Stimulated activated CD8-positive, alpha-beta memory T cell treated with anti-CD3 and anti-CD28 coated beads, Interleukin-12 subunit alpha, Interleukin-12 subunit beta, amount 100 ng/mL, for 4 hours (primary cell): Measurements from ENCODE around the gene GAGE12J.
"Not testable (repeated sequence)": the region's sequence is repeated elsewhere in the genome, so short reads cannot be mapped to it uniquely, and the experiment has no call there.

Experiments
- DNase-seq: peaks from one replicate; pipeline ENCODE4 v3.0.0-alpha.2; 2020; ENCODE audit warnings: low read depth

GAGE12J gene

GRCh38 chrX:49321737-49322136 is at the start of gene GAGE12J:
GAGE12J (plus strand) TSS chrX:49322037; CDS start chrX:49323194, 1,157 bp downstream.
- DNase-seq: not testable (repeated sequence)

- no peak for DNase-seq
Observed at GRCh38 chrX:49272421-49272820, 49.4 kb upstream of the GAGE12J start.

GRCh38 chrX:49273181-49273727 is 48.6 kb upstream of the GAGE12J start:
- no peak for DNase-seq

- DNase-seq: no peak
Observed at GRCh38 chrX:49276207-49276606, 45.6 kb upstream of the GAGE12J start.

DNA sequence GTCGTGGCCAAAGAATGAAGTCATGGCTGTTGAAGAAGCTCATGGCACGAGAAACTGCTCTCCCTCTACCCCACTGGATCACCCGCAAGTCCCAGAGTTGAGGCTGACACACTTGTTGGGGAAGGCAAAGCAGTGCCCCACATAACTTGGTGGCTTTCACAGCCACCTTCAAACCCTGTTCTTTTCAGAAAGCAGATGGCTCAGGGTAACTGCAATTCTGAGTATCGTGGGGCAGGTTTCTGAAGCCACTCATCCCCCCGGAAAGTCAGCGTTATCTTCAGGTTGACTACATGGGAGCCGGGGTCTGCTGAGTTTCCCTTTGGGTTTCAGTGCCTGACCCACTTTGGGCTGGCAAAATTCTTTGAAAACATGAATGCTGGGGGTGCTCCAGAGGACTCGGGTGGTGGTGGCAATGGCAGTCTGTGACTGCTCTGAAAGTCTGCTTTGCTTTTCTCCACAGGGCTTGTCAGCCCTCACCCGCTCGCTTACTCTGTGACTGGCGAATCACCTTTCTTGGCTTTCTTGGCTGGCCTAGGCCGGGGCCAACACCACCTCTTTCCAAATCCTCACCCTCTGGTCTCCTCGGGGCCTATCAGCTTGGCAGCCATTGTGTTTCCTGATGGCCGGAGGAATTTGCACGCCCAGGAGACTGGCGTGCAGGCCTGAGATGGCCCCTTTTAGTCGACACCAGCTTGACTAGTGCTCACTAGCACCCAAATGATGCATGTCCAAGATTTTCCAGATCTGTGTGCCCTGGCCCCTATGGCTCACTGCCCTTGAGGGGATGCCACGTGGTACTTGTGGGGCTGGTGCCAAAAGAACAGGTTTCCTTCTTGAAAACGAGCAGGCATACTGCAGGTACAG is 44.9 kb upstream of the GAGE12J start:
- no peak for DNase-seq

- DNase-seq: no peak
Observed at GRCh38 chrX:49277535-49277830, 44.4 kb upstream of the GAGE12J start.

DNA sequence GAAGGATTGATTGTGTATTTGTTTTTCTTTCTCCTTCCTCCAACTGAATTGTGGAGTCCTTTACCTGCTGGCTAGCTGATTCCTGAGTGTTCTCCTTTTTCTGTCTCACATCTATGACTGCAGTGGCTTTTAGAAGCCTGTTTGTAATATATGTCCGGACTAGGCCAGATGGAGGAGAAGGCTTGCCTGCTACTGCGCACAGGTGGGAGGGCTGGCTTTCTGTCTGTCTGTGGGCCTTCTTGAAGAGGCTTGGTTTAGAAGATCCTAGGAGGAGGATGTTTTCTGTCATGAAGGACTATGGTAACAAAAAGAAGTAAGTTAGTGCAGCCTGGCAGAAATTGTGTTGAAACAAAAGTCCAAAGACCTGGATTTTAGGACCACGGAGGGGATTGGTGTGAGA is 43.8 kb upstream of the GAGE12J start:
- no peak for DNase-seq

DNA sequence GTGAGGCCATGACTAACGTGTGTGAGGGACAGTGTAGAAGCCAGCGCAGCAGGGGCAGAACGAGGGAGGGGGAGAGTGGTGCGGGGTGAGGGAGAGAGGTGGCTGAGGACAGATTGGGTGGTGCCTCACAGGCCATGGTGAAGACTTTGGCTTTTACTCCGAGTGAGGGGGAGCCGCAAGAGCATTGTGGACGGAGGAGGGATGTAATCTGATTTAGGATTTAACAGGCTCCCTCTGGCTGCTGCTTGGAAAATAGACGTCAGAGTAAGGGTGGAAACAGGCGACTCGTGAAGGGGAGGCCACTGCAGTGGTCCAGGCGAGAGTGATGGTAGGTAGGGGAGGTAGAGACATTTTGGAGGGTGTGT is 39.2 kb upstream of the GAGE12J start:
- DNase-seq: no peak

DNA sequence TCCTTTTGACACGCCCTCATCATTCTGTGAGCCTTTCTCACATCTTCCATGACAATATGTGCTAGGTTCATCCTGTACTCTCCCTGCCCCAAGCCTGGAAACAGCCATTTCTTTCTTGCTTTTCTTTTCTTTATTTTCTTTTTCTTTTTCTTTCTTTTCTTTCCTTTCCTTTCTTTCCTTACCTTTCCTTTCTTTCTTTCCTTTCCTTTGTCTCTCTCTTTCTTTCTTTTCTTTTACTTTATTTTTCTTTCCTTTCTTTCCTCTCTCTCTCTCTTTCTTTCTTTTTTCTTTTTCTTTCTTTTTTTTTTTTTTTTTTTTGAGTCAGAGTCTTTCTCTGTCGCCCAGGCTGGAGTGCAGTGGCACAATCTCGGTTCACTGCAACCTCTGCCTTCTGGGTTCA is 37.6 kb upstream of the GAGE12J start:
- no peak for DNase-seq

GRCh38 chrX:49286136-49286535 is 35.7 kb upstream of the GAGE12J start:
- DNase-seq: no peak

DNA sequence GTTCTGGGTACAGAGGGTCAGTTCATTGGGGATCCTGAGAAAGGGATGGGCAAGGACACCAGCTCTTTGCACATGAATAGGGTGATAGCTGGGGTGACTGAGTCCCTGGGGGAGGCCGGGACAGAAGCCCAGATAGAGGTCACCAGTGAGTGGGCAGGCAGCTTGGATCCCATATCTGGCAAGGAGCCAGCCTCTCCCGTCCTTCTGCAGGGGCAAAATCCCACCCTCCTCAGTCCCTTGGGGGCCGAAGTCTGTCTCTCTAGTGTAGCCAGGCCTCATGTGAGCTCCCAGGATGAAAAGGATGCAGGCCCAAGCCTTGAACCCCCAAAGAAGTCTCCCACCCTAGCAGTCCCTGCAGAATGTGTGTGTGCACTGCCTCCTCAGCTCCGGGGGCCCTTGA is 35.3 kb upstream of the GAGE12J start:
- no peak for DNase-seq

DNA sequence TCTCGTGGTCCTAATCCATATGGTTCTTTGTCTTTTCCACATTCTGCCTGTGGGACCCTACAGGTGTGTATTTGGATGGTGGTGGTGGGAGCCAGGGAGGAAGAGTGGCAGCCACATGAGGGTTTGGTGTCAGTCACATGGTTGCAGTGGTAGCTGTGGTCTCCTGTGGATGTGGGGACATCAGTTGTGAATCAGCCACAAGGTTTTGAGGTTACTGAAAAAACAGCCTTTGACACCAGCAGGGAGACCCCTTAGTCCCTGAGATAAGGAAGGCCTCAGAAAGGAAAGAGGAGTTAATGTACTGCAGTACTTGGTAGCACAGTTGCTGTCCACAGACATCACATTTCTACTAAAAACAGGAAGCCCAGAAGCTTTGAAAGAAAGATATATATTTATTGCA is 34.2 kb upstream of the GAGE12J start:
- no peak for DNase-seq

- DNase-seq: no peak
Observed at GRCh38 chrX:49290215-49290614, 31.6 kb upstream of the GAGE12J start.

DNA sequence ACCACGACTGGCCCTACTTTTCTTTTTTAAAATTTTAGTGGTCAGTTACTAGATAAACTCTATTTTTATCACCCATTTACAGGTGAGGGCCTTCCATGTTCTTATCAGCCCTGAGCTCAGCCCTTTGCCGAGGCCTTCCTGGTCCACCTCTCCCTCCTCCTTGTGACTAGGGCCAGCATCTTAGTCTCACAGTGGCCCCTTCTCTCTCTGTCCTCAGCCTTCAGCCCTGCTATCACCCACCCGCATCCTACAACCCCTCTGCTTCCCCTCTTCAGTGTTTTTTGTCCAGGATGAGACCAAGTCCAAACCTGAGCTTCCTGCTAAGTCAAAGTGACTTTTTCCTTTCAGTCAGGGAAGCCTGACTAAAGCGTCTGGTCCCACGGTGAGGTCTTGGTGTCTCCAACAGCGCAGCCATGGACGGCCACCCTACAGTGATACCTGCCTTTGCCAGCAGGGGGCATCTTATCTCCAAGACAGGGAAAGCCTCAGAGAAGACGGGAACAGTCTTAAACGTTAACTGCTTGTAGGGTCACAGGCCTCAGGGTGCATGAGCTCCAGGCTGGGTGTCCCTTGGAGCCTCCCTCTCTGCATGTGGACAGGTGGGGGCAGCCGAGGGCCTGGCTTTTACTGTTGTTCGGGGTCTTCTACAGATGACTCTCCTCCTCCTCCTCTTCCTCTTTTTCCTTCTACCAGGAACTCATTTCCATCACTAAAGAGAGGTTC is 30.1 kb upstream of the GAGE12J start:
- no peak for DNase-seq

GRCh38 chrX:49292400-49293362 is 29.2 kb upstream of the GAGE12J start:
- DNase-seq: no peak

GRCh38 chrX:49299293-49299692 is 22.5 kb upstream of the GAGE12J start:
- DNase-seq: not testable (repeated sequence)

GRCh38 chrX:49300703-49301102 is 21.1 kb upstream of the GAGE12J start:
- DNase-seq: no peak

GRCh38 chrX:49303346-49303745 is 18.5 kb upstream of the GAGE12J start, which contains the start of gene GAGE10:
GAGE10 (plus strand) TSS chrX:49303646; CDS start chrX:49304860, 1,214 bp downstream.
- no peak for DNase-seq

GRCh38 chrX:49307775-49308174 is 14.1 kb upstream of the GAGE12J start:
- DNase-seq: not testable (repeated sequence)

GRCh38 chrX:49308604-49309269 is 13.1 kb upstream of the GAGE12J start:
- DNase-seq: no peak

DNA sequence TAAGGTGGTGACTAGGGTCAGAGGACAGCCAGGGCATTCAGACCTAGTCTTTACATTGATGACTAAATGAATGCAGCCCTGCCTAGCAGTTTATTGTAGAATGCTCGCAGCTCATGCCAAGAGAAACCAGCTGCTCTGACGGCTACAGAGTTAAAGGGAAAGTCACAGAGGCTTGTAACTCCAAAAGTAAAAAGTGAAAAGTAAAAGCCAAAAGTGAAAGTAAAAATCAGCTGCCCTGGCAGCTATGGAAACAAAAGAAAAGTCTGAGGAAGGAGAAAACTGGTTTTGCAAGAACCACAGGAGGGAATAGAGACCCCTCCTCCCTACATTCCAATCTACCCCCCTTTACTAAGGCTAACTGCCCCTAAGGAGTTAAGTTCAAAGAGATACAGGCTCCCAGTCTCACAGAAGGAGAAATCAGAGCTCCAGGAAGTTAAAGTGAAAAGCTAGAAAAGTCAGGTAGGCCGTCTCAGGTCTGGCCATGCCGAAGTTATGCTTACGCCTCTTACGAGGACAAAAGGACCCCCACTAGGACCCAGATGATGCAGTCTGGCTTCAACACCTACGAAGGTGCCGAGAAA is 12.3 kb upstream of the GAGE12J start:
- DNase-seq: no peak
